Lower leg skin (tissue), 4 donors: ENCODE measurements around the gene DIP2B. TPM values are rescaled to one million over a fixed set of nuclear protein-coding genes. Genes with fewer than 3 reads are reported as not detected.

Experiments used
- DNase-seq, 2 donors: peaks; one replicate each; pipeline ENCODE4 v3.0.0-alpha.2; 2019; ENCODE audit warnings: low spot score in 2 of 2
- H3K4me3 ChIP-seq: fragments of 200-600 bp; sonication (generic); 2 replicates; pipeline ENCODE4 v1.5.1; 2017; ENCODE audit warnings: mild to moderate bottlenecking, low read depth; ENCODE audit not compliant: poor library complexity, severe bottlenecking
- POLR2A ChIP-seq, 2 donors: fragments of 450-650 bp; IDR thresholded peaks; one replicate each; pipeline ENCODE4 v1.6.1; 2016 to 2017; ENCODE audit warnings: antibody characterized with exemption in 2 of 2, mild to moderate bottlenecking in 1 of 2, moderate library complexity in 1 of 2
- WGBS, 2 donors: methylation state at CpG; one replicate each; pipeline ENCODE4 v1.1.5; 2018; 5-methylcytosine and 5-hydroxymethylcytosine counted together
- intact Hi-C: fragments of 100-400 bp; cut with DNase I; formaldehyde crosslinking; loops from one replicate; pipeline ENCODE4 v1.15.0; 2023; ENCODE audit warnings: low total_unique reads
- total RNA-seq, 4 donors: library from RNA; depleted of rRNA; stranded (reverse); fragments of >200 nt; gene quantifications; one replicate each; pipeline ENCODE4 v1.1.0, GENCODE V29; 2016
- TF ChIP-seq, protein P1 (sequence below), 3 donors: fragments of 450-650 bp; IDR thresholded peaks; one replicate each; pipeline ENCODE4 v1.5.1; 2016; ENCODE audit warnings: antibody characterized with exemption in 3 of 3, mild to moderate bottlenecking in 3 of 3, moderate library complexity in 2 of 3

Gene DIP2B
- total RNA-seq, 4 donors from 2014 or later, result 56.9 to 104 (median 68.6) TPM

- TF ChIP-seq, protein P1, sequence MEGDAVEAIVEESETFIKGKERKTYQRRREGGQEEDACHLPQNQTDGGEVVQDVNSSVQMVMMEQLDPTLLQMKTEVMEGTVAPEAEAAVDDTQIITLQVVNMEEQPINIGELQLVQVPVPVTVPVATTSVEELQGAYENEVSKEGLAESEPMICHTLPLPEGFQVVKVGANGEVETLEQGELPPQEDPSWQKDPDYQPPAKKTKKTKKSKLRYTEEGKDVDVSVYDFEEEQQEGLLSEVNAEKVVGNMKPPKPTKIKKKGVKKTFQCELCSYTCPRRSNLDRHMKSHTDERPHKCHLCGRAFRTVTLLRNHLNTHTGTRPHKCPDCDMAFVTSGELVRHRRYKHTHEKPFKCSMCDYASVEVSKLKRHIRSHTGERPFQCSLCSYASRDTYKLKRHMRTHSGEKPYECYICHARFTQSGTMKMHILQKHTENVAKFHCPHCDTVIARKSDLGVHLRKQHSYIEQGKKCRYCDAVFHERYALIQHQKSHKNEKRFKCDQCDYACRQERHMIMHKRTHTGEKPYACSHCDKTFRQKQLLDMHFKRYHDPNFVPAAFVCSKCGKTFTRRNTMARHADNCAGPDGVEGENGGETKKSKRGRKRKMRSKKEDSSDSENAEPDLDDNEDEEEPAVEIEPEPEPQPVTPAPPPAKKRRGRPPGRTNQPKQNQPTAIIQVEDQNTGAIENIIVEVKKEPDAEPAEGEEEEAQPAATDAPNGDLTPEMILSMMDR (IDR thresholded peaks at IDR 0.05), result no peak
- no peak for TF ChIP-seq POLR2A (IDR thresholded peaks at IDR 0.05)
- 92 to 96% methylated on average over 1 of the region's 1 CpG for WGBS, 2 donors
- no peak overlapping the region for H3K4me3 ChIP-seq
- intact Hi-C loops, result no loop called here
- no peak for DNase-seq
Measured at GRCh38 chr12:50662116-50662510, 157.3 kb downstream of the DIP2B start.

- H3K4me3 ChIP-seq, result no peak overlapping the region
- no peak for DNase-seq
- TF ChIP-seq, protein P1 (IDR thresholded peaks at IDR 0.05), result no peak
- no peak for TF ChIP-seq POLR2A (IDR thresholded peaks at IDR 0.05)
- intact Hi-C loops, result no loop called here
- WGBS, 2 donors, result 62 to 65% methylated on average over 5 of the region's 5 CpGs
Measured at GRCh38 chr12:50665170-50665569, 160.4 kb downstream of the DIP2B start.

- intact Hi-C loops, result no loop called here
- WGBS, 2 donors, result 47 to 61% methylated on average over 1 of the region's 1 CpG
- H3K4me3 ChIP-seq, result no peak overlapping the region
- no peak for TF ChIP-seq POLR2A (IDR thresholded peaks at IDR 0.05)
- TF ChIP-seq, protein P1 (IDR thresholded peaks at IDR 0.05), result no peak
- DNase-seq, result no peak
Measured at GRCh38 chr12:50665609-50666008, 160.8 kb downstream of the DIP2B start.

GRCh38 chr12:50666023-50666422, 161.2 kb downstream of the DIP2B start:
- intact Hi-C loops, result no loop called here

GRCh38 chr12:50672158-50672557, 167.4 kb downstream of the DIP2B start:
- TF ChIP-seq, protein P1 (IDR thresholded peaks at IDR 0.05), result no peak
- no peak for TF ChIP-seq POLR2A (IDR thresholded peaks at IDR 0.05)
- intact Hi-C loops, result no loop called here
- H3K4me3 ChIP-seq, result no peak overlapping the region
- 73 to 77% methylated on average over 3 of the region's 3 CpGs for WGBS, 2 donors
- no peak for DNase-seq

More at GRCh38 chr12:50666023-50666422, 161.2 kb downstream of the DIP2B start:
- WGBS, 2 donors, result 89 to 95% methylated on average over 1 of the region's 1 CpG
- no peak for DNase-seq
- no peak overlapping the region for H3K4me3 ChIP-seq
- TF ChIP-seq, protein P1 (IDR thresholded peaks at IDR 0.05), result no peak
- TF ChIP-seq POLR2A (IDR thresholded peaks at IDR 0.05), result no peak

GRCh38 chr12:50676756-50677155, 172.0 kb downstream of the DIP2B start:
- no peak overlapping the region for H3K4me3 ChIP-seq
- TF ChIP-seq, protein P1 (IDR thresholded peaks at IDR 0.05), result no peak
- TF ChIP-seq POLR2A (IDR thresholded peaks at IDR 0.05), result no peak
- DNase-seq, result no peak
- intact Hi-C loops, result no loop called here
- 93% methylated on average over 4 of the region's 4 CpGs for WGBS, 2 donors
